ACC112 (cell line): ENCODE measurements around the gene SZRD1.

ENCODE experiments used
- H2AFZ ChIP-seq: fragments of 200-600 bp; sonication (generic); one replicate; pipeline ENCODE4 v1.6.0; 2017; ENCODE audit warnings: antibody characterized with exemption, low read length; ENCODE audit not compliant: unreplicated experiment
- H3K27ac ChIP-seq: fragments of 200-600 bp; sonication (generic); 2 replicates; pipeline ENCODE4 v1.5.1; 2014; ENCODE audit warnings: low read depth, mild to moderate bottlenecking, antibody characterized with exemption, low read length, moderate library complexity
- H3K27me3 ChIP-seq: fragments of 200-600 bp; sonication (generic); 2 replicates; pipeline ENCODE4 v1.6.1; 2014; ENCODE audit warnings: mild to moderate bottlenecking, antibody characterized with exemption, low read length, moderate library complexity, mixed read lengths; ENCODE audit not compliant: insufficient read depth
- H3K36me3 ChIP-seq: fragments of 200-600 bp; sonication (generic); 2 replicates; pipeline ENCODE4 v1.6.1; 2016; ENCODE audit warnings: mild to moderate bottlenecking, antibody characterized with exemption, low read length, moderate library complexity, mixed read lengths; ENCODE audit not compliant: insufficient read depth
- H3K4me1 ChIP-seq: fragments of 200-600 bp; sonication (generic); one replicate; pipeline ENCODE4 v1.6.1; 2016; ENCODE audit warnings: low read length, mixed read lengths; ENCODE audit not compliant: insufficient read depth, unreplicated experiment, control insufficient read depth
- H3K4me3 ChIP-seq: fragments of 200-600 bp; sonication (generic); 2 replicates; pipeline ENCODE4 v1.5.1; 2014; ENCODE audit warnings: mild to moderate bottlenecking, low read depth, low read length
- H3K79me2 ChIP-seq: fragments of 200-600 bp; sonication (generic); one replicate; pipeline ENCODE4 v1.6.0; 2016; ENCODE audit warnings: low read length; ENCODE audit not compliant: control insufficient read depth, unreplicated experiment, insufficient read depth

The SZRD1 gene

GRCh38 chr1:16422041-16422440, 55.0 kb downstream of the SZRD1 start:
- H3K27ac ChIP-seq = no peak overlapping the region
- no peaks in the 10 kb centered on the region for H3K36me3 ChIP-seq
- H2AFZ ChIP-seq = no peak overlapping the region
- H3K4me1 ChIP-seq = no peaks in the 10 kb centered on the region
- H3K27me3 ChIP-seq = no peaks in the 10 kb centered on the region
- H3K79me2 ChIP-seq = no peaks in the 10 kb centered on the region
- no peak overlapping the region for H3K4me3 ChIP-seq

GRCh38 chr1:16425125-16426025, 58.3 kb downstream of the SZRD1 start:
- no peaks in the 10 kb centered on the region for H3K36me3 ChIP-seq
- H3K79me2 ChIP-seq = no peaks in the 10 kb centered on the region
- no peaks in the 10 kb centered on the region for H3K4me1 ChIP-seq
- H3K27ac ChIP-seq = no peak overlapping the region
- no peaks in the 10 kb centered on the region for H3K27me3 ChIP-seq
- no peak overlapping the region for H3K4me3 ChIP-seq
- H2AFZ ChIP-seq = no peak overlapping the region

GRCh38 chr1:16430606-16431005, 63.6 kb downstream of the SZRD1 start:
- H3K27ac ChIP-seq = no peak overlapping the region
- H2AFZ ChIP-seq = no peak overlapping the region
- 0 out of 2 replicates have a peak, but pooled peaks cover 3% of the 10 kb centered on the region for H3K27me3 ChIP-seq
- no peaks in the 10 kb centered on the region for H3K79me2 ChIP-seq
- no peaks in the 10 kb centered on the region for H3K4me1 ChIP-seq
- no peaks in the 10 kb centered on the region for H3K36me3 ChIP-seq
- no peak overlapping the region for H3K4me3 ChIP-seq

- Histone ChIP-seq H2AFZ (no peak overlapping the region), H3K27ac (no peak overlapping the region), H3K79me2 (no peaks in the 10 kb centered on the region), H3K4me3 (no peak overlapping the region), H3K4me1 (no peaks in the 10 kb centered on the region), H3K36me3 (no peaks in the 10 kb centered on the region), H3K27me3 (0 out of 2 replicates have a peak, but pooled peaks cover 3% of the 10 kb centered on the region)
Observed at GRCh38 chr1:16433030-16433429, 66.0 kb downstream of the SZRD1 start.

GRCh38 chr1:16434007-16434406, 67.0 kb downstream of the SZRD1 start:
- Histone ChIP-seq H2AFZ (no peak overlapping the region), H3K79me2 (no peaks in the 10 kb centered on the region), H3K27ac (no peak overlapping the region), H3K27me3 (0 out of 2 replicates have a peak, but pooled peaks cover 3% of the 10 kb centered on the region), H3K4me1 (no peaks in the 10 kb centered on the region), H3K4me3 (no peak overlapping the region), H3K36me3 (no peaks in the 10 kb centered on the region)

GRCh38 chr1:16434501-16434900, 67.5 kb downstream of the SZRD1 start:
- H3K27ac ChIP-seq = no peak overlapping the region
- no peak overlapping the region for H2AFZ ChIP-seq
- H3K36me3 ChIP-seq = no peaks in the 10 kb centered on the region
- 0 out of 2 replicates have a peak, but pooled peaks cover 3% of the 10 kb centered on the region for H3K27me3 ChIP-seq
- H3K79me2 ChIP-seq = no peaks in the 10 kb centered on the region
- no peaks in the 10 kb centered on the region for H3K4me1 ChIP-seq
- no peak overlapping the region for H3K4me3 ChIP-seq

- Histone ChIP-seq H3K4me3 (no peak within 1 kb of the TSS), H3K36me3 (no peaks in the 10 kb centered on the region), H3K27ac (no peak within 1 kb of the TSS), H3K4me1 (peaks cover under 1% of the 10 kb centered on the region), H3K27me3 (0 out of 2 replicates have a peak, but pooled peaks cover 3% of the 10 kb centered on the region), H3K79me2 (peaks cover 15% of the 10 kb centered on the region), H2AFZ (no peak within 1 kb of the TSS)
Observed at GRCh38 chr1:16436946-16437474, 70.0 kb downstream of the SZRD1 start, which contains the start of gene SPATA21. TSS of gene SPATA21 (minus strand) at chr1:16437424. CDS start at chr1:16431371, 6,053 bp downstream.

GRCh38 chr1:16438516-16438915, 71.5 kb downstream of the SZRD1 start:
- H3K27ac ChIP-seq = no peak overlapping the region
- peak overlapping the region; percentile 57 for H2AFZ ChIP-seq
- peaks cover 5% of the 10 kb centered on the region for H3K4me1 ChIP-seq
- H3K4me3 ChIP-seq = no peak overlapping the region
- no peaks in the 10 kb centered on the region for H3K36me3 ChIP-seq
- H3K79me2 ChIP-seq = peaks cover 30% of the 10 kb centered on the region
- H3K27me3 ChIP-seq = no peaks in the 10 kb centered on the region

GRCh38 chr1:16438924-16439323, 71.9 kb downstream of the SZRD1 start:
- peaks cover 5% of the 10 kb centered on the region for H3K4me1 ChIP-seq
- H3K27me3 ChIP-seq = no peaks in the 10 kb centered on the region
- peaks cover 34% of the 10 kb centered on the region for H3K79me2 ChIP-seq
- no peak overlapping the region for H3K4me3 ChIP-seq
- no peaks in the 10 kb centered on the region for H3K36me3 ChIP-seq
- H2AFZ ChIP-seq = peak overlapping the region; percentile 57
- no peak overlapping the region for H3K27ac ChIP-seq

GRCh38 chr1:16440131-16440469, 73.1 kb downstream of the SZRD1 start:
- Histone ChIP-seq H2AFZ (peak overlapping the region; percentile 94), H3K4me3 (peak overlapping the region; percentile 89), H3K4me1 (peaks cover 5% of the 10 kb centered on the region), H3K27me3 (no peaks in the 10 kb centered on the region), H3K36me3 (peaks cover 2% of the 10 kb centered on the region; the same call in 1 of the 2 replicates), H3K27ac (no peak overlapping the region), H3K79me2 (peaks cover 41% of the 10 kb centered on the region)
